MM.1S (cell line): ENCODE data around the gene RBBP7.

Experiments
- DNase-seq: peaks from one replicate; pipeline ENCODE4 v3.0.0-alpha.2; 2015
- H2AFZ ChIP-seq: fragments of 300-600 bp; sonication (generic); 2 replicates; pipeline ENCODE4 v1.6.0; 2016; ENCODE audit warnings: antibody characterized with exemption, low read length
- H3F3A ChIP-seq: fragments of 300-600 bp; sonication (generic); 2 replicates; pipeline ENCODE4 v1.6.1; 2016; ENCODE audit warnings: mild to moderate bottlenecking, antibody characterized with exemption, low read length, moderate library complexity, mixed read lengths; ENCODE audit not compliant: insufficient read depth
- H3K27ac ChIP-seq: fragments of 300-600 bp; sonication (generic); 2 replicates; pipeline ENCODE4 v1.5.1; 2016; ENCODE audit warnings: mild to moderate bottlenecking, low read length
- H3K27me3 ChIP-seq: fragments of 300-600 bp; sonication (generic); replicated peaks from 2 replicates; pipeline ENCODE4 v1.6.0; 2016; ENCODE audit warnings: low read length; ENCODE audit not compliant: insufficient read depth
- H3K36me3 ChIP-seq: fragments of 300-600 bp; sonication (generic); replicated peaks from 2 replicates; pipeline ENCODE4 v1.6.1; 2016; ENCODE audit warnings: mild to moderate bottlenecking, low read length, mixed read lengths; ENCODE audit not compliant: insufficient read depth
- H3K4me1 ChIP-seq: fragments of 300-600 bp; sonication (generic); 2 replicates; pipeline ENCODE4 v1.6.1; 2016; ENCODE audit warnings: low read length, mixed read lengths
- H3K4me2 ChIP-seq: fragments of 300-600 bp; sonication (generic); 2 replicates; pipeline ENCODE4 v1.6.0; 2016; ENCODE audit warnings: low read depth, low read length
- H3K4me3 ChIP-seq: fragments of 300-600 bp; sonication (generic); 2 replicates; pipeline ENCODE4 v1.5.1; 2016; ENCODE audit warnings: low read length, mixed read lengths
- H3K79me2 ChIP-seq: fragments of 300-600 bp; sonication (generic); 2 replicates; pipeline ENCODE4 v1.6.1; 2016; ENCODE audit warnings: mixed run types, low read length, mixed read lengths
- H3K9ac ChIP-seq: fragments of 300-600 bp; sonication (generic); 2 replicates; pipeline ENCODE4 v1.6.1; 2016; ENCODE audit warnings: low read length, mixed read lengths
- H3K9me2 ChIP-seq: fragments of 300-600 bp; sonication (generic); replicated peaks from 2 replicates; pipeline ENCODE4 v1.6.1; 2016; ENCODE audit warnings: mild to moderate bottlenecking, low read length, mixed read lengths; ENCODE audit not compliant: insufficient read depth
- H3K9me3 ChIP-seq: fragments of 300-600 bp; sonication (generic); replicated peaks from 2 replicates; pipeline ENCODE4 v1.6.1; 2016; ENCODE audit warnings: mild to moderate bottlenecking, low read length, mixed read lengths; ENCODE audit not compliant: insufficient read depth
- H4K20me1 ChIP-seq: fragments of 300-600 bp; sonication (generic); 2 replicates; pipeline ENCODE4 v1.6.1; 2016; ENCODE audit warnings: mild to moderate bottlenecking, low read length, moderate library complexity, mixed read lengths; ENCODE audit not compliant: insufficient read depth
- EZH2 ChIP-seq: fragments of 300-600 bp; sonication (generic); optimal IDR thresholded peaks from 2 replicates; pipeline ENCODE3; 2017; ENCODE audit warnings: low read depth, mild to moderate bottlenecking, antibody characterized with exemption, low read length, mixed read lengths
- EZH2phosphoT487 ChIP-seq: fragments of 300-600 bp; sonication (generic); IDR thresholded peaks from 2 replicates; pipeline ENCODE4 v1.6.1; 2018; ENCODE audit warnings: antibody characterized with exemption, low read length
- TF ChIP-seq, protein P1 (sequence below): fragments of 300-600 bp; sonication (generic); IDR thresholded peaks from 2 replicates; pipeline ENCODE4 v1.5.1; 2016; ENCODE audit warnings: antibody characterized with exemption, low read length, mixed read lengths

RBBP7 gene

DNA sequence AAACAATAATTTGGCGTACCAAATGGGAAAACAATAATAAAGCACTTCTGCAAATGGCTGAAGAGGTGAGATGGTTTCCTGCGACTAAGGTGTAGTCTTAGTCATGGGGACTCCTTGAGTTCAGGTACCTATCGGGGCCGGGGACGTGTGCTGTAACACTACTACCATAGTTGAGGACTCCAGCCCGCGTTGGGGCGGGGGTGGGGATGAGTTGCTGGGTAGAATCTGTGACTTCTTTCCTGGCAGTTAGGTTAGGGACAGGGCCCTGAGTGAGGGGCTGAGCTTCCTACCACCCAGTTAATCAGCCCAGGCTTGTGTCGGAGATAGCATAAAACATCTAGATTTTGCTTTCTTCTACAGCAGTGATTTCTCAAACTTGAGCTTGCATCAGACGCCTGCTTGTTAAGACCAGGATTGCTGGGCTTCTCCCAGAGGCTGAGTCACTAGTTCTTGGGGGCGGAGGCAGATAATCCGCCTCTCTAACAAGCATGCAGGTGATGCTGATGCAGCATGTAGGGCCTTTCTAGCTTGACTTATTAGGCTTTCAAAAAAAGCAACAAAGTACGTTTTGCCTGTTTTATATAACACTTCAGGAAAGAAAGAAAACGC, 30.2 kb downstream of the RBBP7 start:
- Histone ChIP-seq H3K4me1 (no peaks in the 10 kb centered on the region), H3K9ac (no peak overlapping the region), H3K36me3 (peaks cover 4% of the 10 kb centered on the region), H3K27ac (no peak overlapping the region), H3K9me2 (no peaks in the 10 kb centered on the region), H3K79me2 (no peaks in the 10 kb centered on the region), H3K9me3 (no peaks in the 10 kb centered on the region), H3K4me3 (no peak overlapping the region), H3F3A (no peaks in the 10 kb centered on the region; the same call in 1 of the 2 replicates), H2AFZ (no peak overlapping the region), H3K4me2 (no peak overlapping the region), H4K20me1 (no peaks in the 10 kb centered on the region), H3K27me3 (no peaks in the 10 kb centered on the region)
- no peak for DNase-seq
- TF ChIP-seq, protein P1, sequence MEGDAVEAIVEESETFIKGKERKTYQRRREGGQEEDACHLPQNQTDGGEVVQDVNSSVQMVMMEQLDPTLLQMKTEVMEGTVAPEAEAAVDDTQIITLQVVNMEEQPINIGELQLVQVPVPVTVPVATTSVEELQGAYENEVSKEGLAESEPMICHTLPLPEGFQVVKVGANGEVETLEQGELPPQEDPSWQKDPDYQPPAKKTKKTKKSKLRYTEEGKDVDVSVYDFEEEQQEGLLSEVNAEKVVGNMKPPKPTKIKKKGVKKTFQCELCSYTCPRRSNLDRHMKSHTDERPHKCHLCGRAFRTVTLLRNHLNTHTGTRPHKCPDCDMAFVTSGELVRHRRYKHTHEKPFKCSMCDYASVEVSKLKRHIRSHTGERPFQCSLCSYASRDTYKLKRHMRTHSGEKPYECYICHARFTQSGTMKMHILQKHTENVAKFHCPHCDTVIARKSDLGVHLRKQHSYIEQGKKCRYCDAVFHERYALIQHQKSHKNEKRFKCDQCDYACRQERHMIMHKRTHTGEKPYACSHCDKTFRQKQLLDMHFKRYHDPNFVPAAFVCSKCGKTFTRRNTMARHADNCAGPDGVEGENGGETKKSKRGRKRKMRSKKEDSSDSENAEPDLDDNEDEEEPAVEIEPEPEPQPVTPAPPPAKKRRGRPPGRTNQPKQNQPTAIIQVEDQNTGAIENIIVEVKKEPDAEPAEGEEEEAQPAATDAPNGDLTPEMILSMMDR, result no peak
- no peak for TF ChIP-seq EZH2
- no peak for TF ChIP-seq EZH2phosphoT487

DNA sequence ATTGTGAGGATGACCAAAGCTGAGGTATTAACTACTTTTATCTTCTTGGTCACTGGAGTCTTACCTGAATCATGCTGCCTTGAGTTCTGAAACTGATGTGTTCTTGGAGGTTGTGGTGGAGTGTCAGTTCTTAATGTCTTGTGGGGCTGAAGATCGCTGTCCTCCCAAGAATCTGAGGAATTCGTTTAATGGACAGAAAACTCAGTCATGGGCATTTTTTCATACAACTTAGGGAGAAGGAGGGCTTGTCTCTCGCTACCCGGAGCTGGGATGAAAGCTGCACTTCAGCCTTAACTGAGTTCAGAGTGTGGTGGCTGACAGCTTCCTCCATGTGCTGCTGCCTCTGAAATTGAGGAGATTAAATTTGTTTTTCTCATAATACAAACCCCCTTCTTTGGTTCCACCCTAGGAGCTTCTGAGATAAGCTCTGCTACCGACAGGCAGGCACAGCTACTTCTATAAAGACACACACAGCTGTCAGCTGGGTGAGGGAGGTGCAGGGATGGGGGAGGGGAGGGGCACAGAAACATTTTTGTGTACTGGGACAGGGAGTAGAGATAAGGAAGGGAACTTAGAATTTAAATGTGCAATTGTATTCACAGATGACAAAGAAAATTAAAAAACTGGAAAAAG, 30.8 kb downstream of the RBBP7 start:
- TF ChIP-seq EZH2phosphoT487, result no peak
- no peak for TF ChIP-seq EZH2
- TF ChIP-seq, protein P1, result no peak
- H3K4me3 ChIP-seq, result no peak overlapping the region
- no peak overlapping the region for H3K27ac ChIP-seq
- no peak overlapping the region for H3K9ac ChIP-seq
- no peaks in the 10 kb centered on the region for H4K20me1 ChIP-seq
- H3K9me3 ChIP-seq, result no peaks in the 10 kb centered on the region
- no peak overlapping the region for H3K4me2 ChIP-seq
- DNase-seq, result no peak
- H3K9me2 ChIP-seq, result no peaks in the 10 kb centered on the region
- H2AFZ ChIP-seq, result no peak overlapping the region
- H3K27me3 ChIP-seq, result no peaks in the 10 kb centered on the region
- no peaks in the 10 kb centered on the region for H3K79me2 ChIP-seq
- no peaks in the 10 kb centered on the region; the same call in 1 of the 2 replicates for H3F3A ChIP-seq
- peaks cover 4% of the 10 kb centered on the region; the same call in 1 of the 2 replicates for H3K36me3 ChIP-seq
- no peaks in the 10 kb centered on the region for H3K4me1 ChIP-seq

DNA sequence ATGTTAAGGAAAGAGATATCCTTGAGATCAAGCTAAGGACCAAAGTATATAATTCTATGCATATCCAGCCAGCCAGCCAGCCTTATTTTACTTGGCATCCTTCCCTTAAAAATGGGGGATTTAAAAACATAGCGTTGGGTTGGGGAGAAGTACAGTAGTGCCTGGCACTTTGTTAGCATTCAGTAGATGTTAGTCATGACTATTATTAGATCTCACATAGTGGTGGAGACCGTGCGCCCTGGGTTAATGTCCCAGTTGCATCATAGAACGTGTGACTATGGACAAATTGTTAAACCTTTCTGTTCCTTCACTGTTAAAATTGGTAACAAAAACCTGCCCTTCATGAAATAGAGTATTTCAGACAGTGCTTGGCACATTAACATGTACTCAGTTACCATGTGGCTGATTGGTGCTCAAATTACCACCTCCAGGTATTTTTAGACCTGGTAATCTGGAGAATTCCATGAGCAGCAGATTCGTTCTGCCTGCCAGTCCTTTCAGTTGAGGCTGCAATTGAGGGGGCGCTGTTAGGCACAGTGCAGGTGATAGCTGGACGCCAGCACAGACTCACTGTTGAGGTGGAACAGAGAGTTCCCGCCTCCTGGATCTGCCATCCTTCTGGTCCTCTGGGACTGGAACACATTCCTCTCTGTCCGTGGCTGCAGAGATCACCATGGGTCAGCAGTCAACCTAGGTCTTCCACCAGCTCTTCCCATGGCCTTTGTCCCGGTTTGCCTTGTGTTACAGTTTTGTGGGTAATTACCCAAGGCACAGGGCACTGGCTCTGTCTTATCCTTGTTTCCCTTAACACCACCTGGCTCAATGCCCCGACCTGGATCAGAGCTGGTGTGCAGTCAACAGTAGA, 31.7 kb downstream of the RBBP7 start:
- Histone ChIP-seq H3K9me2 (no peaks in the 10 kb centered on the region), H3K27me3 (no peaks in the 10 kb centered on the region), H3K4me3 (no peak overlapping the region), H3K4me1 (no peaks in the 10 kb centered on the region), H3K9me3 (no peaks in the 10 kb centered on the region), H3K9ac (no peak overlapping the region), H3K27ac (no peak overlapping the region), H3F3A (no peaks in the 10 kb centered on the region; the same call in 1 of the 2 replicates), H2AFZ (no peak overlapping the region), H3K36me3 (peaks cover 4% of the 10 kb centered on the region; the same call in 1 of the 2 replicates), H3K4me2 (no peak overlapping the region), H4K20me1 (no peaks in the 10 kb centered on the region), H3K79me2 (no peaks in the 10 kb centered on the region)
- TF ChIP-seq EZH2phosphoT487, result no peak
- TF ChIP-seq, protein P1, result no peak
- TF ChIP-seq EZH2, result no peak
- no peak for DNase-seq
